Caco-2 (cell line): ENCODE results near the gene LARP7. TPM values are rescaled to one million over a fixed set of nuclear protein-coding genes. Genes with fewer than 3 reads are reported as not detected.

ENCODE experiments used
- BruUV-seq: library from RNA; stranded (reverse); fragments of 400-500 nt; replicated peaks from 2 replicates; lab custom pipeline; 2021; lab: Mats Ljungman, UMichigan
- CTCF ChIA-PET: fragments of 300-600 bp; sonication (Branson Sonifier 250); formaldehyde crosslinking; loops from one replicate; lab custom pipeline; 2022; ENCODE audit warnings: antibody characterized with exemption; lab: Charles Lee
- POLR2A ChIA-PET: fragments of 300-600 bp; sonication (Branson Sonifier 250); formaldehyde crosslinking; loops from one replicate; lab custom pipeline; 2022; ENCODE audit warnings: antibody characterized with exemption; lab: Charles Lee
- DNase-seq, 2 experiments: peaks; one replicate each; pipeline versions ENCODE4 v3.0.0 to v3.0.0-alpha.2; 2020 to 2022
- H3K27me3 ChIP-seq: replicated peaks from 2 replicates; pipeline ENCODE4 v1.6.0; 2011; ENCODE audit warnings: low read length; ENCODE audit not compliant: control insufficient read depth, insufficient read depth
- H3K36me3 ChIP-seq: 2 replicates; pipeline ENCODE4 v1.5.1; 2011; ENCODE audit warnings: low read length; ENCODE audit not compliant: control insufficient read depth, insufficient read depth
- H3K4me1 ChIP-seq: fragments of 250-450 bp; sonication (Bioruptor Pico); 2 replicates; pipeline ENCODE4 v1.5.1; 2020; ENCODE audit warnings: mild to moderate bottlenecking
- H3K4me3 ChIP-seq: 2 replicates; pipeline ENCODE4 v1.5.1; 2011; ENCODE audit warnings: low read depth, mild to moderate bottlenecking, control low read depth, low read length
- H3K9me3 ChIP-seq: fragments of 250-450 bp; sonication (Bioruptor Pico); 2 replicates; pipeline ENCODE4 v1.5.1; 2020; ENCODE audit warnings: mild to moderate bottlenecking, moderate library complexity
- H3K27ac Mint-ChIP-seq: one replicate; pipeline ENCODE4 v1.8.0; 2022; ENCODE audit warnings: mixed read lengths; ENCODE audit not compliant: unreplicated experiment
- H3K27me3 Mint-ChIP-seq: one replicate; pipeline ENCODE4 v1.8.0; 2022; ENCODE audit warnings: mixed read lengths; ENCODE audit not compliant: insufficient read depth, unreplicated experiment
- H3K36me3 Mint-ChIP-seq: one replicate; pipeline ENCODE4 v1.8.0; 2022; ENCODE audit warnings: mild to moderate bottlenecking, mixed read lengths; ENCODE audit not compliant: insufficient read depth, unreplicated experiment
- H3K4me1 Mint-ChIP-seq: one replicate; pipeline ENCODE4 v1.8.0; 2022; ENCODE audit warnings: low read depth, mixed read lengths; ENCODE audit not compliant: unreplicated experiment
- H3K4me3 Mint-ChIP-seq: one replicate; pipeline ENCODE4 v1.8.0; 2022; ENCODE audit warnings: mild to moderate bottlenecking, moderate library complexity, mixed read lengths; ENCODE audit not compliant: unreplicated experiment
- H3K9me3 Mint-ChIP-seq: one replicate; pipeline ENCODE4 v1.8.0; 2022; ENCODE audit warnings: mixed read lengths; ENCODE audit not compliant: unreplicated experiment
- intact Hi-C: fragments of 100-400 bp; cut with micrococcal nuclease; formaldehyde crosslinking; loops from one replicate; pipeline ENCODE4 v1.10.0; 2022; ENCODE audit not compliant: unreplicated experiment
- total RNA-seq: library from RNA; stranded (reverse); gene quantifications from 2 replicates; pipeline ENCODE4 v1.2.3, GENCODE V29; 2022
- TF ChIP-seq, protein P1 (sequence below), 2 experiments: fragments of 200-600 bp in 1 of 2; IDR thresholded peaks; 1 replicate in 1 of 2; 2 replicates in 1 of 2; pipeline versions ENCODE4 v1.5.1 to v1.8.0; 2011 to 2022; ENCODE audit warnings: antibody characterized with exemption in 1 of 2, control low read depth in 1 of 2, inconsistent platforms in 1 of 2, low read depth in 1 of 2, low read length in 1 of 2, mild to moderate bottlenecking in 1 of 2, moderate library complexity in 1 of 2; ENCODE audit not compliant: insufficient read depth in 1 of 2, severe bottlenecking in 1 of 2, unreplicated experiment in 1 of 2

The LARP7 gene
- total RNA-seq, 1 experiment from 2014 or later, result 38.0 TPM

DNA sequence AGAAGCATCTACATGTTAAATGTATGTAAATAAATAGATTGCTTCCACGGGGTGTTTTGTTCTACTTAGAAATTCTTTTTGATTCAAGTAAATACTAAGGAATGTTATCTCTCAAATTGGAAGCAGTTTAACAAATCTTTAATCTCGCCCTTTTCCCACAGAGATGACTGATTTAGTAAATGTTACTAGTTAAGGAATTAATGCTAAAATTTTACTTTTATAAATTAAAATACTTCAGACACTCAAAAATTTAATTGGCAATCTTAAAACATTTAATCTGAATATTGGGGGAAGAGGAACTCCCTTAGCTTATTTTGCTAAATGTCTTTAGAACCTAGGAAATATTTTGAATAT is 12.1 kb downstream of the LARP7 start:
- BruUV-seq, result no TSS peak
- H3K9me3 ChIP-seq, result no peaks in the 10 kb centered on the region
- H3K27me3 Mint-ChIP-seq, result no peaks in the 10 kb centered on the region
- H3K4me1 Mint-ChIP-seq, result peaks cover 7% of the 10 kb centered on the region
- H3K36me3 ChIP-seq, result no peaks in the 10 kb centered on the region
- no peaks in the 10 kb centered on the region for H3K4me1 ChIP-seq
- peaks cover 31% of the 10 kb centered on the region for H3K36me3 Mint-ChIP-seq
- no peak for DNase-seq
- ChIA-PET CTCF (interaction anchor here (1.2 kb wide), 1 partner anchor 116 kb away, joined by 3 read pairs; no protein-coding TSS in a partner anchor), POLR2A (no interaction called here)
- no peaks in the 10 kb centered on the region for H3K27me3 ChIP-seq
- H3K9me3 Mint-ChIP-seq, result no peaks in the 10 kb centered on the region
- H3K27ac Mint-ChIP-seq, result no peak overlapping the region
- H3K4me3 ChIP-seq, result no peak overlapping the region
- TF ChIP-seq, protein P1, sequence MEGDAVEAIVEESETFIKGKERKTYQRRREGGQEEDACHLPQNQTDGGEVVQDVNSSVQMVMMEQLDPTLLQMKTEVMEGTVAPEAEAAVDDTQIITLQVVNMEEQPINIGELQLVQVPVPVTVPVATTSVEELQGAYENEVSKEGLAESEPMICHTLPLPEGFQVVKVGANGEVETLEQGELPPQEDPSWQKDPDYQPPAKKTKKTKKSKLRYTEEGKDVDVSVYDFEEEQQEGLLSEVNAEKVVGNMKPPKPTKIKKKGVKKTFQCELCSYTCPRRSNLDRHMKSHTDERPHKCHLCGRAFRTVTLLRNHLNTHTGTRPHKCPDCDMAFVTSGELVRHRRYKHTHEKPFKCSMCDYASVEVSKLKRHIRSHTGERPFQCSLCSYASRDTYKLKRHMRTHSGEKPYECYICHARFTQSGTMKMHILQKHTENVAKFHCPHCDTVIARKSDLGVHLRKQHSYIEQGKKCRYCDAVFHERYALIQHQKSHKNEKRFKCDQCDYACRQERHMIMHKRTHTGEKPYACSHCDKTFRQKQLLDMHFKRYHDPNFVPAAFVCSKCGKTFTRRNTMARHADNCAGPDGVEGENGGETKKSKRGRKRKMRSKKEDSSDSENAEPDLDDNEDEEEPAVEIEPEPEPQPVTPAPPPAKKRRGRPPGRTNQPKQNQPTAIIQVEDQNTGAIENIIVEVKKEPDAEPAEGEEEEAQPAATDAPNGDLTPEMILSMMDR (IDR thresholded peaks at IDR 0.05; ENCODE audit: insufficient read depth in 1 of 2, low read depth in 1 of 2, low read length in 1 of 2, severe bottlenecking in 1 of 2, unreplicated experiment in 1 of 2), result no peak
- no peak overlapping the region for H3K4me3 Mint-ChIP-seq
- intact Hi-C loops, result no loop called here

DNA sequence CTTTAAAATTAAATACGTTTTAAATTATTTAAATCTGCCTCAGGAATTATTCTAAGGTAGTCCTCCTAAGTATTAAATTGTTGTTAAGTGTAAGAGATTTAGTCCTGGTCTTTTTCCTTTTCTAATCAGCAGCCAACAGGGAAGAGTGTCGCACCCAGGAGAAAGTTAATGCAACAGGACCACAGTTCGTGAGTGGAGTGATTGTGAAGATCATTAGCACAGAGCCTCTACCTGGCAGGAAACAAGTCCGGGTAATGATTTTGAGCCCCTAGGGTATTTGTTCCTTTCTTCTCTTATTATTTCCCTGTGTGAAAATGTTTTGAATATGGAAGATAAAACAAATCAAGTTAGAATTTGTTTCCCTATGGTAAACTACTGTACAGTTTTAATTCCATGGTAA is 13.4 kb downstream of the LARP7 start:
- Mint-ChIP-seq H3K4me3 (no peak overlapping the region), H3K27ac (no peak overlapping the region), H3K36me3 (peaks cover 34% of the 10 kb centered on the region), H3K4me1 (peaks cover 7% of the 10 kb centered on the region), H3K9me3 (no peaks in the 10 kb centered on the region), H3K27me3 (no peaks in the 10 kb centered on the region)
- no peak for DNase-seq
- no peaks in the 10 kb centered on the region for H3K4me1 ChIP-seq
- POLR2A ChIA-PET, result no interaction called here
- H3K27me3 ChIP-seq, result no peaks in the 10 kb centered on the region
- intact Hi-C loops, result no loop called here
- TF ChIP-seq, protein P1 (IDR thresholded peaks at IDR 0.05; ENCODE audit: insufficient read depth in 1 of 2, low read depth in 1 of 2, low read length in 1 of 2, severe bottlenecking in 1 of 2, unreplicated experiment in 1 of 2), result no peak
- H3K4me3 ChIP-seq, result no peak overlapping the region
- BruUV-seq, result no TSS peak
- H3K9me3 ChIP-seq, result no peaks in the 10 kb centered on the region
- no peaks in the 10 kb centered on the region for H3K36me3 ChIP-seq
- CTCF ChIA-PET, result no interaction called here

DNA sequence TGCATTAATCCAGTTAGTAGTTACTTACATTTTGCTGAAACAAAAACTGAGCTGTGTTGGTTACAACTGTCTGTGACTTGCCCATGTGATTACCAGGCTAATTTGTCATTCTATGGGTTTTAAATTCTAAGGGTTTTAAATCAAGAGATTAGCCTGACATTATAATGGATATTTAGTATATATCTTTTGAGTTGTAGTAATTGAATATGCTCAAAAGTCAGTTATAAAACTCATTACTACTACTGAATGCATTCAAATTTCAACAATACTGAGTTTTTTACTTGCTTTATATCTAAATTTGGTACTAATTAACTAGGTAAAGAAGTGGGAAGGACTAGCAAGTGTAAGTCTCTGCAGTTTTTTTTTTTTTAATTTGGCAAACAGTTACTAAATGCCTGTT is 14.7 kb downstream of the LARP7 start:
- Mint-ChIP-seq H3K9me3 (no peaks in the 10 kb centered on the region), H3K4me3 (no peak overlapping the region), H3K27me3 (no peaks in the 10 kb centered on the region), H3K27ac (no peak overlapping the region), H3K36me3 (peaks cover 25% of the 10 kb centered on the region), H3K4me1 (peaks cover 7% of the 10 kb centered on the region)
- Histone ChIP-seq H3K4me1 (no peaks in the 10 kb centered on the region), H3K27me3 (no peaks in the 10 kb centered on the region), H3K36me3 (no peaks in the 10 kb centered on the region), H3K9me3 (no peaks in the 10 kb centered on the region), H3K4me3 (no peak overlapping the region)
- intact Hi-C loops, result no loop called here
- no peak for DNase-seq
- TF ChIP-seq, protein P1 (IDR thresholded peaks at IDR 0.05; ENCODE audit: insufficient read depth in 1 of 2, low read depth in 1 of 2, low read length in 1 of 2, severe bottlenecking in 1 of 2, unreplicated experiment in 1 of 2), result no peak
- ChIA-PET POLR2A (no interaction called here), CTCF (no interaction called here)
- BruUV-seq, result no TSS peak
